MM.1S (cell line): ENCODE data around the gene PIK3C3.

ENCODE experiments used
- DNase-seq: peaks from one replicate; pipeline ENCODE4 v3.0.0-alpha.2; 2015
- H2AFZ ChIP-seq: fragments of 300-600 bp; sonication (generic); 2 replicates; pipeline ENCODE4 v1.6.0; 2016; ENCODE audit warnings: antibody characterized with exemption, low read length
- H3F3A ChIP-seq: fragments of 300-600 bp; sonication (generic); 2 replicates; pipeline ENCODE4 v1.6.1; 2016; ENCODE audit warnings: mild to moderate bottlenecking, antibody characterized with exemption, low read length, moderate library complexity, mixed read lengths; ENCODE audit not compliant: insufficient read depth
- H3K27ac ChIP-seq: fragments of 300-600 bp; sonication (generic); 2 replicates; pipeline ENCODE4 v1.5.1; 2016; ENCODE audit warnings: mild to moderate bottlenecking, low read length
- H3K27me3 ChIP-seq: fragments of 300-600 bp; sonication (generic); replicated peaks from 2 replicates; pipeline ENCODE4 v1.6.0; 2016; ENCODE audit warnings: low read length; ENCODE audit not compliant: insufficient read depth
- H3K36me3 ChIP-seq: fragments of 300-600 bp; sonication (generic); replicated peaks from 2 replicates; pipeline ENCODE4 v1.6.1; 2016; ENCODE audit warnings: mild to moderate bottlenecking, low read length, mixed read lengths; ENCODE audit not compliant: insufficient read depth
- H3K4me1 ChIP-seq: fragments of 300-600 bp; sonication (generic); 2 replicates; pipeline ENCODE4 v1.6.1; 2016; ENCODE audit warnings: low read length, mixed read lengths
- H3K4me2 ChIP-seq: fragments of 300-600 bp; sonication (generic); 2 replicates; pipeline ENCODE4 v1.6.0; 2016; ENCODE audit warnings: low read depth, low read length
- H3K4me3 ChIP-seq: fragments of 300-600 bp; sonication (generic); 2 replicates; pipeline ENCODE4 v1.5.1; 2016; ENCODE audit warnings: low read length, mixed read lengths
- H3K79me2 ChIP-seq: fragments of 300-600 bp; sonication (generic); 2 replicates; pipeline ENCODE4 v1.6.1; 2016; ENCODE audit warnings: mixed run types, low read length, mixed read lengths
- H3K9ac ChIP-seq: fragments of 300-600 bp; sonication (generic); 2 replicates; pipeline ENCODE4 v1.6.1; 2016; ENCODE audit warnings: low read length, mixed read lengths
- H3K9me2 ChIP-seq: fragments of 300-600 bp; sonication (generic); replicated peaks from 2 replicates; pipeline ENCODE4 v1.6.1; 2016; ENCODE audit warnings: mild to moderate bottlenecking, low read length, mixed read lengths; ENCODE audit not compliant: insufficient read depth
- H3K9me3 ChIP-seq: fragments of 300-600 bp; sonication (generic); replicated peaks from 2 replicates; pipeline ENCODE4 v1.6.1; 2016; ENCODE audit warnings: mild to moderate bottlenecking, low read length, mixed read lengths; ENCODE audit not compliant: insufficient read depth
- H4K20me1 ChIP-seq: fragments of 300-600 bp; sonication (generic); 2 replicates; pipeline ENCODE4 v1.6.1; 2016; ENCODE audit warnings: mild to moderate bottlenecking, low read length, moderate library complexity, mixed read lengths; ENCODE audit not compliant: insufficient read depth
- EZH2 ChIP-seq: fragments of 300-600 bp; sonication (generic); optimal IDR thresholded peaks from 2 replicates; pipeline ENCODE3; 2017; ENCODE audit warnings: low read depth, mild to moderate bottlenecking, antibody characterized with exemption, low read length, mixed read lengths
- EZH2phosphoT487 ChIP-seq: fragments of 300-600 bp; sonication (generic); IDR thresholded peaks from 2 replicates; pipeline ENCODE4 v1.6.1; 2018; ENCODE audit warnings: antibody characterized with exemption, low read length
- TF ChIP-seq, protein P1 (sequence below): fragments of 300-600 bp; sonication (generic); IDR thresholded peaks from 2 replicates; pipeline ENCODE4 v1.5.1; 2016; ENCODE audit warnings: antibody characterized with exemption, low read length, mixed read lengths

Gene PIK3C3

DNA sequence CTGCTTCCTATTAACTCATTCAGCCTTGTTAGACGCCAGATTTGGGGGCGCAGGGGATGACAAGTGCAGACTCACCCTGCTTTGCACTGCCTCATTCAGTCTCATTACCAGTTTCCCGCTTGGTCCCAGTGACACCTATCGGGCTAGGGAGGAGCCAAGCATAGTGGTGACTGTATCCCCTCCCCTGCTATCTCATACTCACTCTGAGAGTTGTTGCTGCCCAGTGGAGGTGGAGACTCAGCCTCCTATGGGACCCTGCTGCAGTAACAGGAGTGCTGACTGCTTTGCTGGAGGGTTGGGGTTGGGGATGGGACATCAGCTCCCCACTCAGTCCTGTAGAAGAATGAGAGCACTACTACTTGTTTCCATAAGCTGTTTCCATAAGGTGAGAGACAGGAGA, 21.3 kb upstream of the PIK3C3 start:
- Histone ChIP-seq H3K27me3 (no peaks in the 10 kb centered on the region), H4K20me1 (no peaks in the 10 kb centered on the region)

DNA sequence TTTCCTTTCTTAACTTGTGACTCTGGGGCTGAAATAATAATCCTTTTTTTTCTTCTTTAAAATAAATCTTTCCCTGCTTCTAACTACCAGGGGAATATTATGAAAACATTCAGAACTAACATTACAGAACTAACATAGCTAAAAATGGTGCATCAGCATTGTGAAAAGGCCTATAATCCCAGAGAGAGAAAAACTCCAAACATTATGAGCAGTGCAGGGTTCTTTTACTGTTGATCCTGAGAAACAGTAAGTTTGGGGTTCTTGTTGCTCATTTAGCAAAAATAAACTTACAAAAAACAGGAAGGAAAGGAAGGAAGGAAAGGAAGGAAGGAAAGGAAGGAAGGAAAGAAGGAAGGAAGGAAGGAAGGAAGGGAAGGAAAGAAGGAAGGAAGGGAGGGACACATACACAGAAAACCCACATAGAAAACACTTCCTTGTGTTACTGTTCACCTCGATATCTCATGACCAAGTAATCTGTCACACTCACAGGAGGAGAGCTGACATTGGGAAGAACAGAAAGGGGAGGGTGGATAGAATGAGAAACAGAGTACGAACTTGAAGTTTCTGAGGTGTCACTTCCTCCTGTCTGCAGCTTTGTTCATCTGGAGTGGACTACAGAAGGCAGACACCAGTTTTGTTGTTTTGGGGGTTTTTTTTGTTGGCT, 18.4 kb upstream of the PIK3C3 start:
- no peak for DNase-seq
- peaks cover 4% of the 10 kb centered on the region; the same call in 1 of the 2 replicates for H3K27me3 ChIP-seq
- H3K36me3 ChIP-seq: no peaks in the 10 kb centered on the region
- no peak overlapping the region for H3K9ac ChIP-seq
- no peaks in the 10 kb centered on the region for H3K4me1 ChIP-seq
- H3F3A ChIP-seq: no peaks in the 10 kb centered on the region
- TF ChIP-seq, protein P1, sequence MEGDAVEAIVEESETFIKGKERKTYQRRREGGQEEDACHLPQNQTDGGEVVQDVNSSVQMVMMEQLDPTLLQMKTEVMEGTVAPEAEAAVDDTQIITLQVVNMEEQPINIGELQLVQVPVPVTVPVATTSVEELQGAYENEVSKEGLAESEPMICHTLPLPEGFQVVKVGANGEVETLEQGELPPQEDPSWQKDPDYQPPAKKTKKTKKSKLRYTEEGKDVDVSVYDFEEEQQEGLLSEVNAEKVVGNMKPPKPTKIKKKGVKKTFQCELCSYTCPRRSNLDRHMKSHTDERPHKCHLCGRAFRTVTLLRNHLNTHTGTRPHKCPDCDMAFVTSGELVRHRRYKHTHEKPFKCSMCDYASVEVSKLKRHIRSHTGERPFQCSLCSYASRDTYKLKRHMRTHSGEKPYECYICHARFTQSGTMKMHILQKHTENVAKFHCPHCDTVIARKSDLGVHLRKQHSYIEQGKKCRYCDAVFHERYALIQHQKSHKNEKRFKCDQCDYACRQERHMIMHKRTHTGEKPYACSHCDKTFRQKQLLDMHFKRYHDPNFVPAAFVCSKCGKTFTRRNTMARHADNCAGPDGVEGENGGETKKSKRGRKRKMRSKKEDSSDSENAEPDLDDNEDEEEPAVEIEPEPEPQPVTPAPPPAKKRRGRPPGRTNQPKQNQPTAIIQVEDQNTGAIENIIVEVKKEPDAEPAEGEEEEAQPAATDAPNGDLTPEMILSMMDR: no peak
- no peak overlapping the region for H3K27ac ChIP-seq
- H3K4me3 ChIP-seq: no peak overlapping the region
- H3K9me3 ChIP-seq: no peaks in the 10 kb centered on the region
- H3K9me2 ChIP-seq: no peaks in the 10 kb centered on the region
- H3K79me2 ChIP-seq: no peaks in the 10 kb centered on the region
- no peak overlapping the region for H3K4me2 ChIP-seq
- H4K20me1 ChIP-seq: no peaks in the 10 kb centered on the region
- no peak overlapping the region for H2AFZ ChIP-seq

More for the DNA sequence above, 21.3 kb upstream of the PIK3C3 start:
- no peak overlapping the region for H3K9ac ChIP-seq
- H3K79me2 ChIP-seq: no peaks in the 10 kb centered on the region
- H2AFZ ChIP-seq: no peak overlapping the region
- H3F3A ChIP-seq: no peaks in the 10 kb centered on the region
- no peak for DNase-seq
- no peak overlapping the region for H3K27ac ChIP-seq
- H3K4me2 ChIP-seq: no peak overlapping the region
- no peaks in the 10 kb centered on the region for H3K36me3 ChIP-seq
- H3K9me2 ChIP-seq: no peaks in the 10 kb centered on the region
- TF ChIP-seq EZH2 (no peak), EZH2phosphoT487 (no peak)
- TF ChIP-seq, protein P1: no peak
- no peaks in the 10 kb centered on the region for H3K4me1 ChIP-seq
- H3K4me3 ChIP-seq: no peak overlapping the region
- no peaks in the 10 kb centered on the region for H3K9me3 ChIP-seq

DNA sequence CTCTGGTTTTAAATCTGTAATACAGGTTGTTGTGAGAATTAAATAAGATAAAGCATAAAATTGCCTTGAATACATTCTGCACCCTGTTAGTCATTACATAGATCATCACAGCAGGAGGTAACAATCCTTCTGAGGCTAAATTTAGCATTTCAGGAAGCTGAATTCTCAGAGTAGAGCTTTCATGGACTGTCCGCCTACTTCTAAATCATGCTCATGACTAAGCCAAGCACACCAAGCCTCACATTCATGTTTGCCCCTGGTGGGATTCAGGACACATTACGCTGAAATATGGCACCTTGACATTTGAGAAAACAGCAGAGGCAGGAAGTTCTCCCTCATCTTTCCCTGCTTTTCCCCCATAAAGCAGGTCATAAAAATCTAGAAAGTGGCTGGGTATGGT, 16.6 kb upstream of the PIK3C3 start:
- Histone ChIP-seq H3K9me3 (no peaks in the 10 kb centered on the region), H3K27ac (no peak overlapping the region)

More for the DNA sequence above, 16.6 kb upstream of the PIK3C3 start:
- TF ChIP-seq, protein P1: no peak
- TF ChIP-seq EZH2: no peak
- TF ChIP-seq EZH2phosphoT487: no peak
- H3K4me3 ChIP-seq: no peak overlapping the region
- H4K20me1 ChIP-seq: no peaks in the 10 kb centered on the region
- peaks cover 7% of the 10 kb centered on the region; the same call in 1 of the 2 replicates for H3K27me3 ChIP-seq
- H3K36me3 ChIP-seq: no peaks in the 10 kb centered on the region
- no peaks in the 10 kb centered on the region for H3F3A ChIP-seq
- H3K9ac ChIP-seq: no peak overlapping the region
- H3K4me2 ChIP-seq: no peak overlapping the region
- H2AFZ ChIP-seq: no peak overlapping the region
- H3K4me1 ChIP-seq: no peaks in the 10 kb centered on the region
- no peak for DNase-seq
- no peaks in the 10 kb centered on the region for H3K79me2 ChIP-seq
- H3K9me2 ChIP-seq: no peaks in the 10 kb centered on the region
